ENCODE results near the gene CYP2B6. TPM values are rescaled to one million over a fixed set of nuclear protein-coding genes. Genes with fewer than 3 reads are reported as not detected.
"Not testable (repeated sequence)": the region's sequence is repeated elsewhere in the genome, so short reads cannot be mapped to it uniquely, and the experiment has no call there.

Gene CYP2B6
- total RNA-seq, 3 donors from 2014 or later (not counting 1 experiment from before 2014, with no cell fraction given) = not detected

DNA sequence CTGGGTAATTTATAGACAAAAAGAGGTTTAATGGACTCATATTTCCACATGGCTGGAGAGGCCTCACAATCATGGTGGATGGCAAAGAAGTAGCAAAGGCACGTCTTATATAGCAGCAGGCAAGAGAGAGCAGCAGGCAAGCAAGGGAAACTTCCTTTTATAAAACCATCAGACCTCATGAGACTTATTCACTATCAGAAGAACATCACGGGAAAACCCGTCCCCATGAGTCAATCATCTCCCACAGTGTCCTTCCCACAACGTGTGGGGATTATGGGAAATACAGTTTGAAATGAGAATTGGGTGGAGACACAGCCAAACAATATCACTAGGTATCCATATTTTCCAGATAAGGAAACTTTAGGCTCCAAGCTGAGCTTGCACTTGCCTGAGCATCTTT, 9.5 kb upstream of the CYP2B6 start:
- H3K9me3 ChIP-seq (ENCODE audit: control insufficient read depth, insufficient read depth, low read length) = no peaks in the 10 kb centered on the region
- Mint-ChIP-seq H3K27ac (no peak overlapping the region), H3K9me3 (no peaks in the 10 kb centered on the region), H3K36me3 (no peaks in the 10 kb centered on the region), H3K4me1 (peaks cover 0 to 5% of the 10 kb centered on the region in 2 donors), H3K27me3 (ENCODE audit: low read depth in 2 of 2) (peaks cover 33 to 51% of the 10 kb centered on the region in 2 donors), H3K4me3 (no peak overlapping the region)
- 41% methylated on average over 3 of the region's 4 CpGs for WGBS (ENCODE audit: insufficient coverage)
- DNase-seq = no peak
- intact Hi-C loops (cut with micrococcal nuclease) = no loop called here
- TF ChIP-seq, protein P1, sequence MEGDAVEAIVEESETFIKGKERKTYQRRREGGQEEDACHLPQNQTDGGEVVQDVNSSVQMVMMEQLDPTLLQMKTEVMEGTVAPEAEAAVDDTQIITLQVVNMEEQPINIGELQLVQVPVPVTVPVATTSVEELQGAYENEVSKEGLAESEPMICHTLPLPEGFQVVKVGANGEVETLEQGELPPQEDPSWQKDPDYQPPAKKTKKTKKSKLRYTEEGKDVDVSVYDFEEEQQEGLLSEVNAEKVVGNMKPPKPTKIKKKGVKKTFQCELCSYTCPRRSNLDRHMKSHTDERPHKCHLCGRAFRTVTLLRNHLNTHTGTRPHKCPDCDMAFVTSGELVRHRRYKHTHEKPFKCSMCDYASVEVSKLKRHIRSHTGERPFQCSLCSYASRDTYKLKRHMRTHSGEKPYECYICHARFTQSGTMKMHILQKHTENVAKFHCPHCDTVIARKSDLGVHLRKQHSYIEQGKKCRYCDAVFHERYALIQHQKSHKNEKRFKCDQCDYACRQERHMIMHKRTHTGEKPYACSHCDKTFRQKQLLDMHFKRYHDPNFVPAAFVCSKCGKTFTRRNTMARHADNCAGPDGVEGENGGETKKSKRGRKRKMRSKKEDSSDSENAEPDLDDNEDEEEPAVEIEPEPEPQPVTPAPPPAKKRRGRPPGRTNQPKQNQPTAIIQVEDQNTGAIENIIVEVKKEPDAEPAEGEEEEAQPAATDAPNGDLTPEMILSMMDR (IDR thresholded peaks at IDR 0.05) = no peak
- no peaks in the 10 kb centered on the region for H3K36me3 ChIP-seq (ENCODE audit: control insufficient read depth, insufficient read depth, low read length)
- H3K27me3 ChIP-seq (ENCODE audit: control insufficient read depth, insufficient read depth, low read length) = peaks cover 3% of the 10 kb centered on the region
- ATAC-seq = no peak
- no peaks in the 10 kb centered on the region for H3K4me1 ChIP-seq (ENCODE audit: control insufficient read depth, insufficient read depth, low read length)
- no peak overlapping the region for H3K4me3 ChIP-seq (ENCODE audit: low read length)
- H3K27ac ChIP-seq (ENCODE audit: low read length) = no peak overlapping the region

DNA sequence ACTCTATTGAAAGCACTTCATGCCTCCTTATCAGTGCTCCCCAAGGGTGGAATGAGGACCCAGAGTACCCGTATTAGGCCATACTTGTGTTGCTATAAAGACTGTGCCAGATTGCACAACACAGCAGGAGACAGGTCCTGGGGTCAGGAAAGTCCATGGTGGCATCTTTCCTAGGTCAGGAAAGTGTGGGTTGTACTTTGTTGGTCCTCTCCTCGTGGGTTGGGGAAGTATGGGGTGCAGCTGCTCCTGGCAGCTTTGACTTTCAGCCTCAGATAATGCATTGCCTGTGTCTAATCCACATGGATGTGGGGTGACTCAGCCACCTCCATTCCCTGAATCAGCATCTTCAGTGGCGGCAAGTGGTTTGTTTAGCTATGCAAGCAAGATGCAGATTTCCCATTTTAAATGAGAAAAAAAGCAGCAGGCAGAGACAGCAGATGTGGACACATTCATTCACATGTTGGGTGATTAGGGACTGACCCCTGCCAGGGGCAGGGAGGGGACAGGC, 8.4 kb upstream of the CYP2B6 start:
- Histone ChIP-seq H3K27ac (ENCODE audit: low read length) (no peak overlapping the region), H3K27me3 (ENCODE audit: control insufficient read depth, insufficient read depth, low read length) (peaks cover 3% of the 10 kb centered on the region), H3K4me3 (ENCODE audit: low read length) (no peak overlapping the region), H3K4me1 (ENCODE audit: control insufficient read depth, insufficient read depth, low read length) (no peaks in the 10 kb centered on the region), H3K9me3 (ENCODE audit: control insufficient read depth, insufficient read depth, low read length) (no peaks in the 10 kb centered on the region), H3K36me3 (ENCODE audit: control insufficient read depth, insufficient read depth, low read length) (no peaks in the 10 kb centered on the region)
- no peak for ATAC-seq
- intact Hi-C loops (cut with micrococcal nuclease) = no loop called here
- no peak overlapping the region for H3K4me3 Mint-ChIP-seq
- H3K27ac Mint-ChIP-seq = no peak overlapping the region
- H3K27me3 Mint-ChIP-seq (ENCODE audit: low read depth in 2 of 2) = peaks cover 36 to 54% of the 10 kb centered on the region in 2 donors
- H3K4me1 Mint-ChIP-seq = peaks cover 0 to 5% of the 10 kb centered on the region in 2 donors
- 27% methylated on average over 3 of the region's 3 CpGs for WGBS (ENCODE audit: insufficient coverage)
- no peak for DNase-seq
- no peaks in the 10 kb centered on the region for H3K36me3 Mint-ChIP-seq
- TF ChIP-seq, protein P1 (IDR thresholded peaks at IDR 0.05) = no peak
- no peaks in the 10 kb centered on the region for H3K9me3 Mint-ChIP-seq

DNA sequence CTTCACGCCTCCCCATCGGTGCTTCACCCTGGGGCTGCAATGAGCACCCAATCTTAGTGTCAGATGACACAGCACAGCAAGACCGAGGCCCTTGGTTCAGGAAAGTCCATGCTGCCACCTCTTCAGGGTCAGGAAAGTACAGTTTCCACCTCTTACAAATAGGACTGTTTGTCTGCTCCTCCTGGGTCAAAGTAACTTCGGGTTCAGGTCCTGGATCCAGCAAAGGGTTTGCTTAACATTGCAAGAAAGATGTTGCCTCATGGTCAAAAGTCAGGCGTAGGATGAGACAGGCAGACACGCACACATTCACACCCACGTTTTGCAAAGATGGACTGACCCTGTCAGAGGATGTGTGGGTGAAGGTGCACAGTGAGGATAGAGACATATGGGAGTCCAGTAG, 1.6 kb upstream of the CYP2B6 start:
- DNase-seq (no peak), ATAC-seq (no peak)
- no peaks in the 10 kb centered on the region for H3K4me1 ChIP-seq (ENCODE audit: control insufficient read depth, insufficient read depth, low read length)
- WGBS (ENCODE audit: insufficient coverage) = 86% methylated on average over 7 of the region's 7 CpGs
- Mint-ChIP-seq H3K27ac (no peak overlapping the region), H3K36me3 (no peaks in the 10 kb centered on the region), H3K27me3 (ENCODE audit: low read depth in 2 of 2) (peaks cover 24 to 51% of the 10 kb centered on the region in 2 donors), H3K4me1 (peaks cover 0 to 2% of the 10 kb centered on the region in 2 donors), H3K4me3 (no peak overlapping the region), H3K9me3 (peaks cover 0 to 2% of the 10 kb centered on the region in 2 donors)
- H3K4me3 ChIP-seq (ENCODE audit: low read length) = no peak overlapping the region
- H3K36me3 ChIP-seq (ENCODE audit: control insufficient read depth, insufficient read depth, low read length) = no peaks in the 10 kb centered on the region
- intact Hi-C loops (cut with micrococcal nuclease) = no loop called here
- no peaks in the 10 kb centered on the region for H3K9me3 ChIP-seq (ENCODE audit: control insufficient read depth, insufficient read depth, low read length)
- TF ChIP-seq, protein P1 (IDR thresholded peaks at IDR 0.05) = no peak
- no peaks in the 10 kb centered on the region for H3K27me3 ChIP-seq (ENCODE audit: control insufficient read depth, insufficient read depth, low read length)
- no peak overlapping the region for H3K27ac ChIP-seq (ENCODE audit: low read length)

DNA sequence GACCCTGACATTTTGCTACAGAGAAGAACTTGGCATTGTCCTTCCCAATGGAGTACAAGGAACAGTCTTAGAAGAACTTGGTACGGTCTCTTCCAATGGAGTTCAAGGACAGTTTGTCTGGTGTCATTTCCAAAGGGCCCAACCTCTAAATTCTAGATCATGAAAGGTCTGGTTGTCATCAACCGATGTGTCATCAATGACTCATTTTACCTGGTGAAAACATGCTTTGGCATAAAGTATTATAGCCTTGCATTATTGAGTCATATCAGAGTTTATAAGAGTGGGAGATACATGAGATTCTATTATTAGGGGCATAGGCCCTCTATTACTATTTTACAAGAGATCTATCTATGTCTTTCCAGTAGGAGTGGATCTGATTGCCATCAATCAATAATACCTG, 4.3 kb downstream of the CYP2B6 start:
- Histone ChIP-seq H3K27me3 (ENCODE audit: control insufficient read depth, insufficient read depth, low read length) (no peaks in the 10 kb centered on the region), H3K36me3 (ENCODE audit: control insufficient read depth, insufficient read depth, low read length) (no peaks in the 10 kb centered on the region), H3K4me1 (ENCODE audit: control insufficient read depth, insufficient read depth, low read length) (no peaks in the 10 kb centered on the region), H3K9me3 (ENCODE audit: control insufficient read depth, insufficient read depth, low read length) (no peaks in the 10 kb centered on the region), H3K4me3 (ENCODE audit: low read length) (no peak overlapping the region), H3K27ac (ENCODE audit: low read length) (no peak overlapping the region)
- Mint-ChIP-seq H3K36me3 (no peaks in the 10 kb centered on the region), H3K4me1 (no peaks in the 10 kb centered on the region), H3K9me3 (no peaks in the 10 kb centered on the region), H3K27me3 (ENCODE audit: low read depth in 2 of 2) (peaks cover 20 to 38% of the 10 kb centered on the region in 2 donors), H3K4me3 (no peak overlapping the region), H3K27ac (no peak overlapping the region)
- TF ChIP-seq, protein P1 (IDR thresholded peaks at IDR 0.05) = no peak
- no peak for ATAC-seq
- 87% methylated on average over 2 of the region's 2 CpGs for WGBS (ENCODE audit: insufficient coverage)
- intact Hi-C loops (cut with micrococcal nuclease) = no loop called here
- DNase-seq = no peak

DNA sequence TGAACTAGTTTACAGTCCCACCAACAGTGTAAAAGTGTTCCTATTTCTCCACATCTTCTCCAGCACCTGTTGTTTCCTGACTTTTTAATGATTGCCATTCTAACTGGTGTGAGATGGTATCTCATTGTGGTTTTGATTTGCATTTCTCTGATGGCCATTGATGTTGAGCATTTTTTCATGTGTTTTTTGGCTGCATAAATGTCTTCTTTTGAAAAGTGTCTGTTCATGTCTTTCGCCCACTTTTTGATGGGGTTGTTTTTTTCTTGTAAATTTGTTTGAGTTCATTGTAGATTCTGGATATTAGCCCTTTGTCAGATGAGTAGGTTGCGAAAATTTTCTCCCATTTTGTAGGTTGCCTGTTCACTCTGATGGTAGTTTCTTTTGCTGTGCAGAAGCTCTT, 7.9 kb downstream of the CYP2B6 start:
- not testable (repeated sequence) for H3K9me3 ChIP-seq (ENCODE audit: control insufficient read depth, insufficient read depth, low read length); DNase-seq

More for the DNA sequence above, 7.9 kb downstream of the CYP2B6 start:
- H3K27me3 ChIP-seq (ENCODE audit: control insufficient read depth, insufficient read depth, low read length); H3K27ac Mint-ChIP-seq; H3K4me1 ChIP-seq (ENCODE audit: control insufficient read depth, insufficient read depth, low read length); H3K4me1 Mint-ChIP-seq; H3K4me3 Mint-ChIP-seq; H3K4me3 ChIP-seq (ENCODE audit: low read length); intact Hi-C loops (cut with micrococcal nuclease); H3K36me3 Mint-ChIP-seq; H3K27ac ChIP-seq (ENCODE audit: low read length); H3K36me3 ChIP-seq (ENCODE audit: control insufficient read depth, insufficient read depth, low read length); H3K9me3 Mint-ChIP-seq; ATAC-seq: not testable (repeated sequence)
- WGBS (ENCODE audit: insufficient coverage) = no CpG with 5 or more reads among the region's 2 CpGs
- peaks cover 15 to 41% of the 10 kb centered on the region in 2 donors for H3K27me3 Mint-ChIP-seq (ENCODE audit: low read depth in 2 of 2)
